HEK293 (cell line): ENCODE results near the gene TEAD1.

Source experiments
- CTCF ChIA-PET: fragments of 350-600 bp; formaldehyde crosslinking; extraction: SDS; loops from one replicate; lab custom pipeline; 2021; ENCODE audit warnings: antibody characterized with exemption; lab: Yijun Ruan, JAX
- POLR2A ChIA-PET: fragments of 300-600 bp; formaldehyde crosslinking; extraction: SDS; loops from one replicate; lab custom pipeline; 2020; ENCODE audit warnings: antibody characterized with exemption, inconsistent platforms; lab: Yijun Ruan, JAX
- H3K27ac ChIP-seq: fragments of 200-500 bp; sonication (Bioruptor generic); 2 replicates; pipeline ENCODE4 v1.5.1; 2014; ENCODE audit warnings: low read depth, low read length, control low read depth, inconsistent platforms; ENCODE audit errors: extremely low read depth
- H3K36me3 ChIP-seq, 2 experiments: fragments of 200-500 bp in 1 of 2; sonication (Bioruptor generic) in 1 of 2; 1 replicate in 1 of 2; 2 replicates in 1 of 2; pipeline ENCODE4 v1.5.1; 2014 to 2017; ENCODE audit warnings: inconsistent platforms in 2 of 2, low read length in 2 of 2; ENCODE audit not compliant: control insufficient read depth in 2 of 2, insufficient read depth in 1 of 2
- H3K4me1 ChIP-seq: fragments of 200-500 bp; sonication (Bioruptor generic); 2 replicates; pipeline ENCODE4 v1.5.1; 2014; ENCODE audit warnings: mild to moderate bottlenecking, low read length, inconsistent platforms; ENCODE audit not compliant: control insufficient read depth, insufficient read depth
- H3K4me3 ChIP-seq: 2 replicates; pipeline ENCODE4 v1.5.1; 2011; ENCODE audit warnings: low read depth, mild to moderate bottlenecking, control low read depth, low read length, moderate library complexity
- H3K9me3 ChIP-seq: fragments of 200-500 bp; sonication (Bioruptor generic); 2 replicates; pipeline ENCODE4 v1.5.1; 2014; ENCODE audit warnings: low read depth, low read length, inconsistent platforms; ENCODE audit not compliant: control insufficient read depth, insufficient read depth
- GFI1B ChIP-seq: fragments of 450-650 bp; formaldehyde crosslinking; IDR thresholded peaks from 2 replicates; pipeline ENCODE4 v1.5.1; 2016; ENCODE audit warnings: missing biosample characterization, missing genetic modification characterization
- HIC1 ChIP-seq: fragments of 450-650 bp; formaldehyde crosslinking; IDR thresholded peaks from 2 replicates; pipeline ENCODE4 v1.5.1; 2016; ENCODE audit warnings: missing biosample characterization, missing genetic modification characterization
- HOXD13 ChIP-seq: sonication (generic); formaldehyde crosslinking; IDR thresholded peaks from 2 replicates; pipeline ENCODE4 v1.8.0; 2022; ENCODE audit warnings: missing genetic modification reagents, borderline replicate concordance
- KLF10 ChIP-seq: fragments of 450-650 bp; IDR thresholded peaks from 2 replicates; pipeline ENCODE4 v1.5.1; 2018; ENCODE audit warnings: missing biosample characterization, mild to moderate bottlenecking, missing genetic modification characterization
- OSR2 ChIP-seq: fragments of 450-650 bp; formaldehyde crosslinking; IDR thresholded peaks from 2 replicates; pipeline ENCODE4 v1.5.1; 2016; ENCODE audit warnings: missing biosample characterization, missing genetic modification characterization
- PRDM1 ChIP-seq: fragments of 450-650 bp; formaldehyde crosslinking; IDR thresholded peaks from 2 replicates; pipeline ENCODE4; 2016; ENCODE audit warnings: missing biosample characterization, missing genetic modification characterization
- PRDM6 ChIP-seq: fragments of 450-650 bp; formaldehyde crosslinking; IDR thresholded peaks from 2 replicates; pipeline ENCODE4 v1.5.1; 2017; ENCODE audit warnings: missing biosample characterization, missing genetic modification characterization
- SCRT2 ChIP-seq: fragments of 450-650 bp; formaldehyde crosslinking; IDR thresholded peaks from 2 replicates; pipeline ENCODE4 v1.5.1; 2016; ENCODE audit warnings: missing biosample characterization, missing genetic modification characterization
- SP7 ChIP-seq: fragments of 450-650 bp; formaldehyde crosslinking; IDR thresholded peaks from 2 replicates; pipeline ENCODE4 v1.5.1; 2016; ENCODE audit warnings: missing biosample characterization, missing genetic modification characterization
- ZBTB17 ChIP-seq: fragments of 450-650 bp; formaldehyde crosslinking; IDR thresholded peaks from 2 replicates; pipeline ENCODE4 v1.5.1; 2016; ENCODE audit warnings: missing biosample characterization, missing genetic modification characterization
- ZBTB20 ChIP-seq: fragments of 450-650 bp; formaldehyde crosslinking; IDR thresholded peaks from 2 replicates; pipeline ENCODE4 v1.5.1; 2016; ENCODE audit warnings: missing biosample characterization, missing genetic modification characterization
- ZEB2 ChIP-seq: fragments of 450-650 bp; formaldehyde crosslinking; IDR thresholded peaks from 2 replicates; pipeline ENCODE4 v1.5.1; 2016; ENCODE audit warnings: missing biosample characterization, missing genetic modification characterization
- ZFP37 ChIP-seq: fragments of 450-650 bp; formaldehyde crosslinking; IDR thresholded peaks from 2 replicates; pipeline ENCODE4 v1.5.1; 2016; ENCODE audit warnings: missing biosample characterization, missing genetic modification characterization
- ZFP41 ChIP-seq: fragments of 450-650 bp; formaldehyde crosslinking; IDR thresholded peaks from 2 replicates; pipeline ENCODE4 v1.5.1; 2016; ENCODE audit warnings: missing biosample characterization, missing genetic modification characterization, borderline replicate concordance
- ZNF114 ChIP-seq: fragments of 450-650 bp; formaldehyde crosslinking; IDR thresholded peaks from 2 replicates; pipeline ENCODE4 v1.5.0; 2017; ENCODE audit warnings: missing biosample characterization, missing genetic modification characterization
- ZNF174 ChIP-seq: fragments of 450-650 bp; formaldehyde crosslinking; IDR thresholded peaks from 2 replicates; pipeline ENCODE4 v1.5.0; 2017; ENCODE audit warnings: missing biosample characterization, mild to moderate bottlenecking, missing genetic modification characterization
- ZNF324 ChIP-seq: fragments of 450-650 bp; formaldehyde crosslinking; IDR thresholded peaks from 2 replicates; pipeline ENCODE4 v1.5.1; 2016; ENCODE audit warnings: missing biosample characterization, missing genetic modification characterization
- ZNF335 ChIP-seq: fragments of 450-650 bp; formaldehyde crosslinking; conservative IDR thresholded peaks from 2 replicates; pipeline ENCODE4 v1.5.1; 2016; ENCODE audit warnings: missing biosample characterization, missing genetic modification characterization
- ZNF366 ChIP-seq: fragments of 450-650 bp; formaldehyde crosslinking; conservative IDR thresholded peaks from 2 replicates; pipeline ENCODE4 v1.5.1; 2016; ENCODE audit warnings: missing biosample characterization, missing genetic modification characterization
- ZNF394 ChIP-seq: fragments of 450-650 bp; formaldehyde crosslinking; IDR thresholded peaks from 2 replicates; pipeline ENCODE4 v1.5.1; 2016; ENCODE audit warnings: missing biosample characterization, missing genetic modification characterization, mild to moderate bottlenecking, moderate library complexity, borderline replicate concordance
- ZNF473 ChIP-seq: fragments of 450-650 bp; formaldehyde crosslinking; IDR thresholded peaks from 2 replicates; pipeline ENCODE4 v1.5.1; 2017; ENCODE audit warnings: missing biosample characterization, missing genetic modification characterization
- ZNF510 ChIP-seq: fragments of 450-650 bp; formaldehyde crosslinking; IDR thresholded peaks from 2 replicates; pipeline ENCODE4 v1.5.1; 2018; ENCODE audit warnings: mild to moderate bottlenecking, missing genetic modification characterization, missing biosample characterization; ENCODE audit not compliant: insufficient replicate concordance
- ZNF629 ChIP-seq: fragments of 450-650 bp; formaldehyde crosslinking; IDR thresholded peaks from 2 replicates; pipeline ENCODE4 v1.5.1; 2017; ENCODE audit warnings: missing biosample characterization, missing genetic modification characterization
- ZNF707 ChIP-seq: fragments of 450-650 bp; formaldehyde crosslinking; IDR thresholded peaks from 2 replicates; pipeline ENCODE4 v1.5.1; 2016; ENCODE audit warnings: missing biosample characterization, missing genetic modification characterization
- ZNF768 ChIP-seq: fragments of 450-650 bp; formaldehyde crosslinking; IDR thresholded peaks from 2 replicates; pipeline ENCODE4 v1.5.1; 2018; ENCODE audit warnings: missing biosample characterization, mild to moderate bottlenecking, missing genetic modification characterization
- ZNF785 ChIP-seq: fragments of 450-650 bp; formaldehyde crosslinking; IDR thresholded peaks from 2 replicates; pipeline ENCODE4 v1.5.1; 2016; ENCODE audit warnings: missing biosample characterization, missing genetic modification characterization
- ZNF837 ChIP-seq: fragments of 450-650 bp; formaldehyde crosslinking; IDR thresholded peaks from 2 replicates; pipeline ENCODE4 v1.5.1; 2016; ENCODE audit warnings: missing biosample characterization, missing genetic modification characterization
- ZSCAN4 ChIP-seq: fragments of 450-650 bp; formaldehyde crosslinking; IDR thresholded peaks from 2 replicates; pipeline ENCODE4 v1.5.1; 2017; ENCODE audit warnings: missing biosample characterization, missing genetic modification characterization

The TEAD1 gene

GRCh38 chr11:12693094-12693478, 18.9 kb downstream of the TEAD1 start:
- H3K4me3 ChIP-seq, result no peak overlapping the region
- CTCF ChIA-PET, result no interaction called here
- no peak overlapping the region for H3K27ac ChIP-seq
- no peak for TF ChIP-seq ZNF785
- no peak for TF ChIP-seq HIC1 (tag by site-specific recombination)
- no peak for TF ChIP-seq ZNF394 (tag by site-specific recombination)
- TF ChIP-seq ZNF114, result no peak
- TF ChIP-seq HOXD13 (CRISPR knock-in tag), result no peak
- no peak for TF ChIP-seq ZFP41 (tag by site-specific recombination)
- TF ChIP-seq ZNF174 (tag by site-specific recombination), result no peak
- TF ChIP-seq ZNF473 (tag by site-specific recombination), result no peak
- TF ChIP-seq ZNF324 (tag by site-specific recombination), result no peak
- no peak for TF ChIP-seq ZSCAN4 (tag by site-specific recombination)
- no peak for TF ChIP-seq ZNF707 (tag by site-specific recombination)
- no peak for TF ChIP-seq ZNF768 (tag by site-specific recombination)
- TF ChIP-seq KLF10 (tag by site-specific recombination), result no peak
- TF ChIP-seq, all 188 proteins: peak for 0
- POLR2A ChIA-PET, result no interaction called here
- Histone ChIP-seq H3K4me1 (peaks cover 15% of the 10 kb centered on the region), H3K9me3 (no peaks in the 10 kb centered on the region), H3K36me3 (no peaks in the 10 kb centered on the region)

- TF ChIP-seq SP7 (peak; percentile 36; the same call in 1 of the 2 replicates), ZNF629 (tag by site-specific recombination) (peak; percentile 58), ZNF510 (tag by site-specific recombination) (no peak), PRDM1 (tag by site-specific recombination) (0 out of 2 replicates have a peak, but pooled peaks have one; percentile 8), ZBTB20 (tag by site-specific recombination) (peak; percentile 87), OSR2 (tag by site-specific recombination) (peak; percentile 33; the same call in 1 of the 2 replicates), GFI1B (tag by site-specific recombination) (no peak), ZBTB17 (peak; percentile 41), ZNF837 (tag by site-specific recombination) (no peak), ZNF366 (0 out of 2 replicates have a peak, but pooled peaks have one; percentile 11), SCRT2 (peak; percentile 48; the same call in 1 of the 2 replicates), ZFP37 (tag by site-specific recombination) (0 out of 2 replicates have a peak, but pooled peaks have one; percentile 44), ZEB2 (peak; percentile 45; the same call in 1 of the 2 replicates), ZNF335 (tag by site-specific recombination) (peak; percentile 55), PRDM6 (tag by site-specific recombination) (peak; percentile 41; the same call in 1 of the 2 replicates)
- peaks cover 15% of the 10 kb centered on the region for H3K4me1 ChIP-seq
- H3K4me3 ChIP-seq, result no peak overlapping the region; the same call in 1 of the 2 replicates
- ChIA-PET POLR2A (no interaction called here), CTCF (no interaction called here)
- no peaks in the 10 kb centered on the region for H3K36me3 ChIP-seq
- H3K27ac ChIP-seq, result peak overlapping the region; percentile 67
- no peaks in the 10 kb centered on the region for H3K9me3 ChIP-seq
These were observed 19.4 kb downstream of the TEAD1 start for GRCh38 chr11:12693479-12694182.
